GM19328 (cell line): ENCODE results near the gene HAAO.
A peak's percentile ranks its signal among the peaks of the same experiment; 100 is the strongest.
"Not testable (repeated sequence)": the region's sequence is repeated elsewhere in the genome, so short reads cannot be mapped to it uniquely, and the experiment has no call there.

Experiments
- ATAC-seq: cut with Tn5 transposase; IDR thresholded peaks from one replicate; pipeline ENCODE4 v1.9.1; 2021; ENCODE audit warnings: mild to moderate bottlenecking, moderate library complexity; ENCODE audit not compliant: unreplicated experiment

The HAAO gene

DNA sequence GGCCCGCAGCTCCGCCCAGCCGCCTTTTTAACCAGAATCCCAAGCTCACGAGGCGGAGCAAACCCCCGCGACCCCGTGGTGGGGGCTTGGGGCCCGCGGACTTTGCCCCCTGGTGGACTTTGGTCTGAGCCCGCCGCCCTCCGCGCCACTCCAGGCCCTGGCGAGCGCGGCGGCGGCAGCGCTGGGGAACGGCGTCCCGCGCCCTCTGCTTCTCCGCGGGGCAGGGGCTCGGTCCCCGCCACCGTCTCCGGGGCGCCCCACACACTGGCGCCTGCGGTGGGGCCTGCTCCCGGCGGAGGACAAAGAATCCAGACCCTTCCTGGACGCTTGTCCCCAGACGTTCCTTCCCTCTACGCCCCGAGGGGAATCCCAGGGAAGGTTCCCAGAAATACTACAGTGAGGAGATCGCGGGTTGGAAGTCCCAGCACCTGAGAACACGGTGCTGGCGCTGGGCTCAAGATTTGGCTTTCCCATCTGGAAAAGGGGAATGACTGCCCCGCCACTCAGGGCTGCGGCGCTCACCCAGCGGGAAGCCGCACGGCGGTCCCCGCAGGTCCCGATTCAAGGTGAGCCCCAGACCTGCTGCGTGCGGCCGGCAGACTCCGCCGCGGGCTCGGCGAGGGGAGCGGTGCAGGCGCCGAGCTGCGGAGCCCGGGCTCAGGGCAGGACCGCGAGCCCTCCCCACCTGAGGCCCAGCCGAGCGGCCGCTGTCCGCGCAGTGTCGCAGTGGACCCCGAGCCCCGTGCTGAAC, at the start of gene HAAO:
Gene HAAO (minus strand): TSS at position 1 of the 751 bp plus-strand sequence. CDS start 47 bp downstream, outside the sequence.
- peak; percentile 32 for ATAC-seq

DNA sequence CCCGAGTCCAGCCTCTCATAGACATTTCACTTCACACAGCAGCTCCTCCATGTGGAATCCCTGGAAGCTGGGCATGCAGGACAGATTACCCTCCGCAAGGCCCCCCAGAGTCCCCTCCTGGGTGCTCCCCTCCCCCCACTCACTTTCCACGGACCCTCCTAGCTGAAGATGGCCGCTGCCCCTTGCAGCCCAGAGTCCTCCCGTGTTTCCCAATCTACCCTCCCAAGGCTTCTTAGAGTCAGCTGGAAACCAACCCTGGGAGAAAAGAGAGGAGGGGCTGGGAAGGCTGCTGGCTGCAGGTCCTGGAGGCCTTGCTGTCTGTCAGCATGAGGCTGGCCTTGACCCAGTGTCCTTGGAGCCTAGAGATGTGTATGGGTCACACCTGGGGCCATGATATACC, 49.0 kb upstream of the HAAO start:
- no peak for ATAC-seq

DNA sequence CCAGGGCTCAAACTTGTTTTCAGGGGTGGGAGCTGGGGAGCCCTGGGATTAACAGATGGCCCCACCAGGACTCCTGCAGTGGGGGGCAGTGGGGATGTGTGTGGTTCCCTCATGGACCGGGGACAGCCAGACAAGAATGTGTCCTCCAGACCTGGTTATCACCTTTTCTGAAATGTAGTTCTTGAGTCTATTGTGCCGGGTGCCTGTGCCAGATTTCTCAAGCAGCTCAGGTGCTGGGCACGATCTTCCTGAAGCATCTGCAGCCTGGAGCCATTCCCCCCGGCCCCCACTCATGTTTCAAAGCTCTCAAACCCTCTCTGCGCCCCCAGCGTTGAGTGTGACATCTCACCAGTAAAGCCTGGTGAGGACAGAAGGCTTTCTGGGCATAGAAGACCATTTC, 48.4 kb upstream of the HAAO start:
- ATAC-seq, result no peak

- no peak for ATAC-seq
Observed at GRCh38 chr2:42839809-42840501, 47.6 kb upstream of the HAAO start.

DNA sequence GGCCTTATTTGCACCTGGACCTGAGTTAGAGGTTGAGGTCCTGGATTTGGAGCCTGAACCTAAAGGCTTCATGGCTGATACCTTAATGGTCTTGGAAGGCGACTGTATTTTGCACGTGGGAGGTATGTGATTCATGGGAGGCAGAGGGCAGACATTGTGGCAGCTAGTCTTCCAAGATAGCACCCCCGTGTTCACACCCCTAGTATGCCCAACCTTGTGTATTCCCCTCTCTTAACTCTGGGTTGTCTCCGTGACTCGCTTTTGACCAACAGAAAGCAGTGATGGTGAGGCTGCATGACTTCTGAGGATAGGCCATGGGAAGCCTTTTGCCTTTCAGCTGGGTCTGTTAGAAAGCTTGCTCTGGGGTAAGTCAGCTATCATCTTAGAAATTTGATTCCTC, 45.8 kb upstream of the HAAO start:
- ATAC-seq, result no peak

GRCh38 chr2:42835577-42836371, 43.4 kb upstream of the HAAO start:
- ATAC-seq, result no peak

- no peak for ATAC-seq
Observed at GRCh38 chr2:42834161-42834560, 41.8 kb upstream of the HAAO start.

DNA sequence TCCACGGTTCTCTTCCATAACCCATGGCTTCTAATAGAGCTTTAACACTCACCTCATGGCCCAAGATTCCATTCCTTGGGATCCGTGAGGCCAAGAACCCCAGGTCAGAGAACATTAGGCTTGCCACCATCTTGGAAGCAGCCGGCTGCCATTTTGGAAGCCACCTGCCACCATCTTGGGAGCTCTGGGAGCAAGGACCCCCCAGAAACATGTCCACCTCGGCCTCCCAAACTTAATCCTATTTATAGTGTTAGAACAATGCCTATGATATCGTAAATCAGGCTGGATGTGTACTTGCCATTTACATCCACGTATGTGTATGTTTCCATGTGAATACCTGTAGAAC, 39.9 kb upstream of the HAAO start:
- no peak for ATAC-seq

DNA sequence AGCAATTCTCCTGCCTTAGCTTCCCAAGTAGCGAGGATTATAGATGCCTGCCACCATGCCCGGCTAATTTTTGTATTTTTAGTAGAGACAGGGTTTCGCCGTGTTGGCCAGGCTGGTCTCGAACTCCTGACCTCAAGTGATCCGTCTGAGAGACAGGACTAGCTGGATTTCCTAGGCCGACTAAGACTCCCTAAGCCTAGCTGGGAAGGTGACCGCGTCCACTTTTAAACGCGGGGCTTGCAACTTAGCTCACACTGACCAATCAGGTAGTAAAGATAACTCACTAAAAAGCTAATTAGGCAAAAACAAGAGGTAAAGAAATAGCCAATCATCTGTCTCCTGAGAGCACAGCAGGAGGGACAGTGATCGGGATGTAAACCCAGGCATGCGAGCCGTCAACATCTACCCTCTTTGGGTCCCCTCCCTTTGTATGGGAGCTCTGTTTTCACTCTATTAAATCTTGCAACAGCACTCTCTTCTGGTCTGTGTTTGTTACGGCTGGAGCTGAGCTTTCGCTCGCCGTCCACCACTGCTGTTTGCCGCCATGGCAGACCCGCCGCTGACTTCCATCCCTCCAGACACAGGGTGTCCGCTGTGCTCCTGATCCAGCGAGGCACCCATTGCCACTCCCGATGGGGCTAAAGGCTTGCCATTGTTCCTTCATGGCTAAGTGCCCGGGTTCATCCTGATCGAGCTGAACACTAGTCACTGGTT, 39.3 kb upstream of the HAAO start:
- ATAC-seq, result not testable (repeated sequence)

DNA sequence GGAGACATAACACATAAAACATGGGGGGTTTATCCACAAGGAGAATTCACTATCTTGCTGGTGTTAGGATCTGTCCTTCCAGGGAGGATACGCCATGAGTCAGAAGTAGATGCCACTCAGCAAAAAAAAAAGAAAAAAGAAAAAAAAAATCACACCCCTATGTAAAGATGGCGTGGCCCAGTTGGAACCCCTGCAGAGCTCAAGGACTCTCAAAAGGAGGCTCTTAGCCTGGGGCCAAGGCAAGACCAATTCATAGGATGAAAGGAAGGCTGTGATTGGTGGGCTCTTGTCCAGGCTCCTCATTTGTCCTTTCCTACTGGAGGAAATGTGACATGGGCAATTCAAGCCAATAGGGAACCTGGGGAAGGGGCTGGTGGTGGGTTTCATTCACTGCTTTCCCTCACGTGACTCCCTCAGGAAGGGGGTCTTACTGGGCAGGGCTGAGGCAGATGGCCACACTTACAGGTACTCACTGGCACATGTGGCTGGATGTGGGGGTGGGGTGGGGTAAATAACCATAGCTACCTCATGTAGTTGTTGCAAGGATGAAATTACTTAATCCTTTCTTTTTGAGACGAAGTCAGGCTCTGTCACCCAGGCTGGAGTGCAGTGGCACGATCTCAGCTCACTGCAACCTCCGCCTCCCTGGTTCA, 38.7 kb upstream of the HAAO start:
- no peak for ATAC-seq

DNA sequence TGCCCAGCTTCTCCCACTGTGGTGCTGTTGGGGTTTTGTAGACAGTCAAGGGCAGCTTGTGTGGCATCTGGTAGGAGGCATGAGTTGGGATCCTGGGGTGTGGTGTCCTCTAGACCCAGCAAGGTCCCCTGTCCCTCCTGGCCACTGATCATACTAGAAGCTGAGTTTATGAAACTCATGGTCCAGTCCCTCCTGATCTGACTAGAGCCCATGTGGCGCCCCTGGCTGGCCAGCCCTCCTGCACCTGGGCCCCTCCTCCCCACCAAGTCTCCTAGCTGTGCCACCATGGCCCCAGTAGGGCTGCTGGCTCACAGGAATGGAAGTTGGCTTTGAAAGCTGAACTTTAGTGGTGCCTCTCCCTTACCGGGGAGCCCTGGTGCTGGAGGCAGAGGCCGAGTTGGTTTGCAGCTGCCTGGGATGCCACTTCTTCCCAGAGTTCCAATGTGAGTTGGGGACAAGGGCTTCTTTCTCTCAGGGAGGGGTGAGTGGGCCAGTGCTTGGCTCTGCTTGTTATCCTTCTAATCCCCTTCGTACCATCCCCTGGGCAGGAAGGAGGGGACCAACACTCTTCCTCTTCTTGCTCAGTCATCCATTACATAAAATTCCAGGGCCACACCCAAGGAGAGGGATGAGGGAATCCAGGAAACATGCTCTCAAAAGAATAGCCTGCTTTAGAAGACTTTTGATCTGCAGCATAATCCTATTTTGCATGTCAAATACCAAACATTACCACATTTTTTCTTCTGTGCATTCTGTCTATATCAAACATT, 37.5 kb upstream of the HAAO start:
- ATAC-seq, result no peak

GRCh38 chr2:42828487-42829425, 36.4 kb upstream of the HAAO start:
- peak; percentile 79 for ATAC-seq

GRCh38 chr2:42827647-42828486, 35.5 kb upstream of the HAAO start:
- no peak for ATAC-seq

GRCh38 chr2:42826231-42826630, 33.8 kb upstream of the HAAO start:
- ATAC-seq, result no peak

DNA sequence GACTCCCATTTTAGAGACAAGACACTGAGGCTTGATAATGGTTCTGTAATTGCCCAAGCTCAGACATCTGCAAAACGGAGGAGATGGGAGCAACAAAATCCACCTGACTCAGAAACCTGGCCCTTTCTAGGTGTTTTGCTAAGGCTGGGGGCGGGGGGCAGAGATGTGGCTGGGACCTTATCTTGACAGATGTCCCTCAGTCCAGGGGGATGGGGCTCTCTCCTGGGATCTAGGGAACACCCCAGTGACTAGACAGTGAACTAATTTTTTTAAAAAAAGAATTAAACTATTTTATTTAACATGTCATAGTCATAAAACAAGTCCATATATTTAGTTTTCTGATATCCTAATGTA, 32.0 kb upstream of the HAAO start:
- no peak for ATAC-seq

GRCh38 chr2:42823744-42824453, 31.5 kb upstream of the HAAO start:
- no peak for ATAC-seq

- no peak for ATAC-seq
Observed at GRCh38 chr2:42819160-42819559, 26.8 kb upstream of the HAAO start.
